Measurements from ENCODE around the gene GYPC. TPM values are rescaled to one million over a fixed set of nuclear protein-coding genes. Genes with fewer than 3 reads are reported as not detected.

Gene GYPC
- total and polyA plus RNA-seq, 2 experiments from 2014 or later = 42.6 to 45.8 TPM

DNA sequence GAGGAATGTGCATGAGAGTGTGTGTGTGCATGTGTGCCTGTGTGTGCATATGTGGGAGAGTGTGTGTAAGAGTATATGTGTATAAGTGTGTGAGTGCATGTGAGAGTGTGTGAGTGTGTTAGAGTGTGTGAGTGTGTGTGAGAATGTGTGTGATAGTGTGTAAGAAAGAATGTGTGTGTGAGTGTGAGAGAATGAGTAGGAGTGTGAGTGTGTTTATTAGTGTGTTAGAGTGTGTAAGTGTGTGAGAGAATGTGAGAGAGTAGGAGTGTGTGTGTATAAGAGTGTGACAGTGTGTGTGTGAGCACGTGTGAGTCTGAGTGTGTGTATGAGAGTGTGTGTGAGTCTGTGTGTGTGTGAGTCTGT, 21.2 kb downstream of the GYPC start:
- 91% methylated on average over 1 of the region's 1 CpG; no CpG with 5 or more reads in 1 of the 2 experiments for WGBS, 2 experiments (ENCODE audit: low coverage in 1 of 2, low lambda C conversion rate in 2 of 2, missing lambda C conversion rate in 2 of 2)
- in situ Hi-C loops (cut with MboI) = no loop called here

DNA sequence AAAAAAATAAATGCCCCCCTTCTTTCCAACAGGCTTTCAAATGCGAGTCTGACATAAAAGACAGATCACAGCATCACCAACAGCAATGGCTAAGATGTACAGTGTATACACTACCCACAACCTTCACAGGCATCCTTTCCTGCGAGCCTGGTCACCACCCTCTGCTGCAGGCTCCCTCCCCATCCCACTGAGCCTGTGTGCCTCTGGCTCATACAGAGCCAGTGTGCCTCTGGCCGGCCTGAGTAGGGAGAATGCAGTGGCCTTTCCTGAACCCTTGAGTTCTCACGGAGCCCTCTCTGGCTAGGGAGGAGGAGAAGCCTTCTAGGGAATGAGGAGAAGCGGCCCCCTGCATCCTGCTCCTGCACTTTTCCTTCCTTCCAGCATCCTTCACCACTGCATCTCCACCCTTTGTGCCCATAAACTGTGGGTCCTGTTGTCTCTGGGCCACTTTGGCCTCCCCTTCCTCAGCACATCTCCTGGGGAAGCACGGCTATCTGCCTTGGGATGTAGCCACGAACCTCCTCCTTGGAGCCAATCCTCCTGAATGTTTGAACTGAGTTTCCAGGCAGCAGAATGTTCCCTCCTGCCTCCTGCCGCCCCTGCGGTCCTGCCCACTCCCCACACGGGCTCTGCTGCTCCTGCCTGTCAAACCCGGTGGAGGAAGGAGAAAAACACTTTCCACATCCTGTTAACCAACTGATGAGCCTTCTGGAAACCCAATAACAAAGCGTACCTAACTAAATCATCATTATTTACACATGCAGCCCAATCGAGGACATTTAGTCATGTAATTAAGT, 22.5 kb downstream of the GYPC start:
- in situ Hi-C loops (cut with MboI) = no loop called here
- Histone ChIP-seq H3F3A (ENCODE audit: insufficient read depth) (no peaks in the 10 kb centered on the region), H3K9me2 (ENCODE audit: insufficient read depth) (no peaks in the 10 kb centered on the region), H3K27me3 (replicated peaks; ENCODE audit: insufficient read depth) (no peaks in the 10 kb centered on the region), H3K4me2 (ENCODE audit: unreplicated experiment) (no peak overlapping the region), H3K4me1 (ENCODE audit: insufficient read depth) (no peaks in the 10 kb centered on the region), H3K27ac (no peak overlapping the region), H4K20me1 (ENCODE audit: insufficient read depth) (no peaks in the 10 kb centered on the region), H3K9ac (no peak overlapping the region), H3K79me2 (ENCODE audit: insufficient read depth) (no peaks in the 10 kb centered on the region), H3K9me3 (ENCODE audit: low read depth) (no peaks in the 10 kb centered on the region), H2AFZ (no peak overlapping the region), H3K4me3 (no peak overlapping the region), H3K36me3 (ENCODE audit: low read depth) (no peaks in the 10 kb centered on the region)
- 78% methylated on average over 13 of the region's 13 CpGs for WGBS, 2 experiments (ENCODE audit: low coverage in 1 of 2, low lambda C conversion rate in 2 of 2, missing lambda C conversion rate in 2 of 2)
- no peak for DNase-seq
- TF ChIP-seq EZH2 (IDR thresholded peaks at IDR 0.05; ENCODE audit: insufficient read depth, poor library complexity, severe bottlenecking) = no peak
- no peak for TF ChIP-seq EZH2phosphoT487 (IDR thresholded peaks at IDR 0.05; ENCODE audit: insufficient read depth, low read depth)

More for the DNA sequence above, 21.2 kb downstream of the GYPC start:
- no peaks in the 10 kb centered on the region for H3K36me3 ChIP-seq (ENCODE audit: low read depth)
- H3K79me2 ChIP-seq (ENCODE audit: insufficient read depth) = no peaks in the 10 kb centered on the region
- H3K27ac ChIP-seq = no peak overlapping the region
- no peaks in the 10 kb centered on the region for H3K9me2 ChIP-seq (ENCODE audit: insufficient read depth)
- H3K9me3 ChIP-seq (ENCODE audit: low read depth) = no peaks in the 10 kb centered on the region
- no peak overlapping the region for H2AFZ ChIP-seq
- H3K9ac ChIP-seq = no peak overlapping the region
- no peaks in the 10 kb centered on the region for H3F3A ChIP-seq (ENCODE audit: insufficient read depth)
- DNase-seq = no peak
- H3K4me3 ChIP-seq = no peak overlapping the region
- no peaks in the 10 kb centered on the region for H4K20me1 ChIP-seq (ENCODE audit: insufficient read depth)
- no peaks in the 10 kb centered on the region for H3K27me3 ChIP-seq (replicated peaks; ENCODE audit: insufficient read depth)
- TF ChIP-seq EZH2 (IDR thresholded peaks at IDR 0.05; ENCODE audit: insufficient read depth, poor library complexity, severe bottlenecking) (no peak), EZH2phosphoT487 (IDR thresholded peaks at IDR 0.05; ENCODE audit: insufficient read depth, low read depth) (no peak)
- no peak overlapping the region for H3K4me2 ChIP-seq (ENCODE audit: unreplicated experiment)
- no peaks in the 10 kb centered on the region for H3K4me1 ChIP-seq (ENCODE audit: insufficient read depth)

- H3K79me2 ChIP-seq (ENCODE audit: insufficient read depth) = no peaks in the 10 kb centered on the region
- no peaks in the 10 kb centered on the region for H3F3A ChIP-seq (ENCODE audit: insufficient read depth)
- TF ChIP-seq EZH2phosphoT487 (IDR thresholded peaks at IDR 0.05; ENCODE audit: insufficient read depth, low read depth) (no peak), EZH2 (IDR thresholded peaks at IDR 0.05; ENCODE audit: insufficient read depth, poor library complexity, severe bottlenecking) (no peak)
- H3K4me1 ChIP-seq (ENCODE audit: insufficient read depth) = no peaks in the 10 kb centered on the region
- H3K27me3 ChIP-seq (replicated peaks; ENCODE audit: insufficient read depth) = no peaks in the 10 kb centered on the region
- in situ Hi-C loops (cut with MboI) = no loop called here
- H3K36me3 ChIP-seq (ENCODE audit: low read depth) = no peaks in the 10 kb centered on the region
- H2AFZ ChIP-seq = no peak overlapping the region
- H3K27ac ChIP-seq = no peak overlapping the region
- H3K9me2 ChIP-seq (ENCODE audit: insufficient read depth) = no peaks in the 10 kb centered on the region
- no peaks in the 10 kb centered on the region for H3K9me3 ChIP-seq (ENCODE audit: low read depth)
- no peak overlapping the region for H3K4me3 ChIP-seq
- no peak for DNase-seq
- no peak overlapping the region for H3K9ac ChIP-seq
- no peaks in the 10 kb centered on the region for H4K20me1 ChIP-seq (ENCODE audit: insufficient read depth)
- no peak overlapping the region for H3K4me2 ChIP-seq (ENCODE audit: unreplicated experiment)
- 87 to 93% methylated on average over 9 of the region's 9 CpGs for WGBS, 2 experiments (ENCODE audit: low coverage in 1 of 2, low lambda C conversion rate in 2 of 2, missing lambda C conversion rate in 2 of 2)
Observed at GRCh38 chr2:126679094-126679713, 23.2 kb downstream of the GYPC start.

- no peaks in the 10 kb centered on the region for H3K9me3 ChIP-seq (ENCODE audit: low read depth)
- TF ChIP-seq EZH2phosphoT487 (IDR thresholded peaks at IDR 0.05; ENCODE audit: insufficient read depth, low read depth) = no peak
- no peak for TF ChIP-seq EZH2 (IDR thresholded peaks at IDR 0.05; ENCODE audit: insufficient read depth, poor library complexity, severe bottlenecking)
- H4K20me1 ChIP-seq (ENCODE audit: insufficient read depth) = no peaks in the 10 kb centered on the region
- no peaks in the 10 kb centered on the region for H3K27me3 ChIP-seq (replicated peaks; ENCODE audit: insufficient read depth)
- H3K79me2 ChIP-seq (ENCODE audit: insufficient read depth) = no peaks in the 10 kb centered on the region
- no peak overlapping the region for H3K27ac ChIP-seq
- in situ Hi-C loops (cut with MboI) = no loop called here
- no peaks in the 10 kb centered on the region for H3F3A ChIP-seq (ENCODE audit: insufficient read depth)
- H3K36me3 ChIP-seq (ENCODE audit: low read depth) = no peaks in the 10 kb centered on the region
- no peak overlapping the region for H3K4me2 ChIP-seq (ENCODE audit: unreplicated experiment)
- H3K4me3 ChIP-seq = no peak overlapping the region
- DNase-seq = no peak
- H3K9ac ChIP-seq = no peak overlapping the region
- H2AFZ ChIP-seq = no peak overlapping the region
- no peaks in the 10 kb centered on the region for H3K4me1 ChIP-seq (ENCODE audit: insufficient read depth)
- no peaks in the 10 kb centered on the region for H3K9me2 ChIP-seq (ENCODE audit: insufficient read depth)
- WGBS, 2 experiments (ENCODE audit: low coverage in 1 of 2, low lambda C conversion rate in 2 of 2, missing lambda C conversion rate in 2 of 2) = 88 to 91% methylated on average over 6 of the region's 6 CpGs
Observed at GRCh38 chr2:126681505-126681904, 25.5 kb downstream of the GYPC start.

All from GM23248 (cell line).